Caki2 (cell line): ENCODE results near the gene CHAF1A. TPM values are rescaled to one million over a fixed set of nuclear protein-coding genes. Genes with fewer than 3 reads are reported as not detected.

Experiments used
- DNase-seq: peaks from one replicate; pipeline ENCODE4 v3.0.0-alpha.2; 2015; ENCODE audit warnings: low read depth
- in situ Hi-C: cut with HindIII; loops from 2 replicates; pipeline ENCODE4 v1.10.0; 2016; ENCODE audit warnings: low sequenced_read_pairs, low pct_unique_long_range_greater_than_20kb, mixed read lengths
- total RNA-seq: library from RNA; depleted of rRNA; stranded (reverse); fragments of >200 nt; shearing (Covaris generic); gene quantifications from 2 replicates; pipeline ENCODE4 v1.2.3, GENCODE V29; 2014; ENCODE audit warnings: low replicate concordance

The CHAF1A gene
- total RNA-seq, 1 experiment from 2014 or later = 45.4 TPM

- in situ Hi-C loops = no loop called here
- DNase-seq = no peak
Measured at GRCh38 chr19:4391701-4392483, 10.5 kb upstream of the CHAF1A start.

GRCh38 chr19:4393947-4394590 is 8.4 kb upstream of the CHAF1A start:
- no peak for DNase-seq
- in situ Hi-C loops = no loop called here

GRCh38 chr19:4396949-4397783 is 5.3 kb upstream of the CHAF1A start:
- in situ Hi-C loops = no loop called here
- no peak for DNase-seq

- DNase-seq = peak; percentile 40
- in situ Hi-C loops = no loop called here
Measured at GRCh38 chr19:4399812-4400134, 2.7 kb upstream of the CHAF1A start.

GRCh38 chr19:4400135-4400936 is 2.1 kb upstream of the CHAF1A start, which contains the start of gene SH3GL1:
SH3GL1 (minus strand) TSS chr19:4400547; CDS start chr19:4400368, 179 bp downstream.
- DNase-seq = peak; percentile 73
- in situ Hi-C loops = no loop called here

- in situ Hi-C loops = no loop called here
- no peak for DNase-seq
Measured at GRCh38 chr19:4401769-4402170, 670 bp upstream of the CHAF1A start.

GRCh38 chr19:4403005-4403761 is 743 bp downstream of the CHAF1A start:
- DNase-seq = no peak
- in situ Hi-C loops = no loop called here

GRCh38 chr19:4405977-4406376 is 3.5 kb downstream of the CHAF1A start:
- DNase-seq = no peak
- in situ Hi-C loops = no loop called here

GRCh38 chr19:4406626-4407025 is 4.2 kb downstream of the CHAF1A start:
- in situ Hi-C loops = no loop called here
- DNase-seq = no peak

GRCh38 chr19:4409123-4409933 is 6.9 kb downstream of the CHAF1A start:
- in situ Hi-C loops = no loop called here

GRCh38 chr19:4413588-4413987 is 11.1 kb downstream of the CHAF1A start:
- no peak for DNase-seq
- in situ Hi-C loops = no loop called here

More at GRCh38 chr19:4409123-4409933, 6.9 kb downstream of the CHAF1A start:
- DNase-seq = no peak

GRCh38 chr19:4414144-4414799 is 11.8 kb downstream of the CHAF1A start:
- in situ Hi-C loops = no loop called here
- no peak for DNase-seq

- in situ Hi-C loops = no loop called here
- no peak for DNase-seq
Measured at GRCh38 chr19:4414800-4415321, 12.4 kb downstream of the CHAF1A start.

- in situ Hi-C loops = no loop called here
- no peak for DNase-seq
Measured at GRCh38 chr19:4415352-4415751, 12.9 kb downstream of the CHAF1A start.

- no peak for DNase-seq
- in situ Hi-C loops = no loop called here
Measured at GRCh38 chr19:4416268-4416667, 13.8 kb downstream of the CHAF1A start.

- in situ Hi-C loops = no loop called here
- no peak for DNase-seq
Measured at GRCh38 chr19:4423416-4424126, 21.1 kb downstream of the CHAF1A start.
